ENCODE results near the gene LRRC32. TPM values are rescaled to one million over a fixed set of nuclear protein-coding genes. Genes with fewer than 3 reads are reported as not detected.

The LRRC32 gene
- total and polyA plus RNA-seq, 9 of the 15 experiments (the other 6 are each of a cell fraction or from before 2014, with no cell fraction given): 0.10 to 0.50 (median 0.19) TPM; not detected in 5

GRCh38 chr11:76638270-76639197, 32.0 kb downstream of the LRRC32 start:
- DNase-seq (ENCODE audit: extremely low read depth in 1 of 4, low spot score in 3 of 4) (no peak), ATAC-seq (peak; percentile 54), FAIRE-seq (no peak)
- Histone ChIP-seq H2AFZ (ENCODE audit: low read depth, low read length) (0 out of 2 replicates have a peak overlapping the region, but pooled peaks have one; percentile 18), H3K79me2 (ENCODE audit: control insufficient read depth, insufficient read depth, low read length) (no peaks in the 10 kb centered on the region), H3K4me2 (ENCODE audit: insufficient read depth, low read length) (no peak overlapping the region), H4K20me1 (replicated peaks; ENCODE audit: control insufficient read depth, insufficient read depth, low read length) (no peaks in the 10 kb centered on the region), H3K9me3 (replicated peaks; ENCODE audit: control insufficient read depth, insufficient read depth, low read depth, low read length) (no peaks in the 10 kb centered on the region), H3K4me1 (replicated peaks in 1 of 2; ENCODE audit: control insufficient read depth in 2 of 2, insufficient read depth in 2 of 2, low read length in 2 of 2) (peaks cover 0 to 5% of the 10 kb centered on the region in 2 experiments; a peak in 2 of 5 replicates), H3K27me3 (ENCODE audit: control insufficient read depth in 2 of 2, insufficient read depth in 2 of 2, low read length in 2 of 2) (peaks cover 24 to 69% of the 10 kb centered on the region in 2 experiments), H3K27ac (ENCODE audit: extremely low read depth, low read depth, low read length) (no peak overlapping the region), H3K9ac (ENCODE audit: insufficient read depth in 1 of 2, low read depth in 2 of 2, low read length in 2 of 2) (no peak overlapping the region), H3K36me3 (ENCODE audit: control insufficient read depth, insufficient read depth, low read length) (no peaks in the 10 kb centered on the region), H3K4me3 (no peak overlapping the region), H3K9me1 (ENCODE audit: control insufficient read depth, insufficient read depth, low read length) (no peaks in the 10 kb centered on the region)
- ChIA-PET POLR2A (interaction anchor here (0.6 to 0.8 kb wide), 2 partner anchors 20 to 651 kb away, joined by 3 read pairs; no protein-coding TSS in a partner anchor), CTCF (ENCODE audit: low intra/inter-chr PET ratio) (no interaction called here)
- BruUV-seq (replicated peaks): no TSS peak
- in situ Hi-C loops (cut with MboI) (no loop called here), intact Hi-C loops (cut with micrococcal nuclease) (no loop called here)
- WGBS (ENCODE audit: insufficient coverage, low coverage, missing lambda C conversion rate): 3% methylated on average over 10 of the region's 11 CpGs
- no peak for TF ChIP-seq NFRKB (IDR thresholded peaks at IDR 0.05; ENCODE audit: low read depth)
- TF ChIP-seq ZNF318 (IDR thresholded peaks at IDR 0.05; ENCODE audit: borderline replicate concordance in 1 of 2, low read depth in 1 of 2): no peak
- TF ChIP-seq TCF7L2 (IDR thresholded peaks at IDR 0.05; ENCODE audit: low read depth, low read length): no peak
- no peak for TF ChIP-seq ZNF280A (IDR thresholded peaks at IDR 0.05; ENCODE audit: low read depth, partially characterized antibody)
